HL-60 (cell line): Measurements from ENCODE around the gene RBM7.

ENCODE experiments used
- DNase-seq, 2 experiments: peaks; one replicate each; pipeline ENCODE4 v3.0.0-alpha.2; 2010 to 2020; ENCODE audit warnings: low read depth in 1 of 2, low spot score in 1 of 2
- H3K27ac ChIP-seq: fragments of 250-450 bp; sonication (Bioruptor Pico); replicated peaks from 2 replicates; pipeline ENCODE4 v1.5.1; 2020; ENCODE audit warnings: mild to moderate bottlenecking, moderate library complexity
- H3K27me3 ChIP-seq: fragments of 250-450 bp; sonication (Bioruptor Pico); 2 replicates; pipeline ENCODE4 v1.5.1; 2021; ENCODE audit warnings: mild to moderate bottlenecking, moderate library complexity; ENCODE audit not compliant: insufficient read depth, poor library complexity, severe bottlenecking
- H3K4me3 ChIP-seq: replicated peaks from 2 replicates; pipeline ENCODE4 v1.5.1; 2011; ENCODE audit warnings: mild to moderate bottlenecking, control low read depth, low read length; ENCODE audit not compliant: insufficient read depth
- CTCF ChIP-seq: IDR thresholded peaks from one replicate; pipeline ENCODE4 v1.5.1; 2011; ENCODE audit warnings: low read length, control low read depth, inconsistent platforms; ENCODE audit not compliant: insufficient read depth
- GABPA ChIP-seq: IDR thresholded peaks from 2 replicates; pipeline ENCODE4 v1.6.1; 2012; ENCODE audit warnings: low read depth
- POLR2AphosphoS5 ChIP-seq: IDR thresholded peaks from 2 replicates; pipeline ENCODE4 v1.6.1; 2012; ENCODE audit warnings: low read depth
- REST ChIP-seq: IDR thresholded peaks from 2 replicates; pipeline ENCODE4 v1.6.1; 2012; ENCODE audit warnings: low read depth; ENCODE audit not compliant: insufficient replicate concordance
- SPI1 ChIP-seq: IDR thresholded peaks from 2 replicates; pipeline ENCODE4 v1.6.1; 2012; ENCODE audit warnings: low read depth, mild to moderate bottlenecking, borderline replicate concordance

The RBM7 gene

GRCh38 chr11:114384487-114384886, 16.0 kb upstream of the RBM7 start:
- no peak overlapping the region for H3K27ac ChIP-seq
- H3K4me3 ChIP-seq = no peak overlapping the region
- no peaks in the 10 kb centered on the region for H3K27me3 ChIP-seq
- TF ChIP-seq SPI1 = no peak
- no peak for TF ChIP-seq POLR2AphosphoS5
- no peak for TF ChIP-seq GABPA
- no peak for TF ChIP-seq CTCF
- TF ChIP-seq REST = no peak
- peak in 1 of 2 experiments; percentile 8 for DNase-seq

GRCh38 chr11:114386131-114386530, 14.3 kb upstream of the RBM7 start:
- DNase-seq = no peak
- H3K27ac ChIP-seq = no peak overlapping the region
- H3K4me3 ChIP-seq = no peak overlapping the region
- no peaks in the 10 kb centered on the region for H3K27me3 ChIP-seq
- no peak for TF ChIP-seq REST
- TF ChIP-seq CTCF = no peak
- TF ChIP-seq POLR2AphosphoS5 = no peak

GRCh38 chr11:114386545-114386944, 13.9 kb upstream of the RBM7 start:
- Histone ChIP-seq H3K27me3 (no peaks in the 10 kb centered on the region), H3K27ac (no peak overlapping the region), H3K4me3 (no peak overlapping the region)
- no peak for DNase-seq
- TF ChIP-seq CTCF (no peak), REST (no peak), POLR2AphosphoS5 (no peak), GABPA (no peak), SPI1 (no peak)
